NOMO-1 treated with dmso at 0.1 percent for 144 hours (cell line): ENCODE measurements around the gene MAPK8IP3.

Experiments used
- DNase-seq: peaks from one replicate; lab custom pipeline; 2025; ENCODE audit not compliant: unreplicated experiment; lab: John Stamatoyannopoulos, UW

Gene MAPK8IP3

GRCh38 chr16:1800701-1801100, 94.7 kb downstream of the MAPK8IP3 start:
- DNase-seq: no peak

- no peak for DNase-seq
Observed at GRCh38 chr16:1807626-1808025, 101.6 kb downstream of the MAPK8IP3 start.

- DNase-seq: no peak
Observed at GRCh38 chr16:1808691-1809090, 102.7 kb downstream of the MAPK8IP3 start.

- DNase-seq: no peak
Observed at GRCh38 chr16:1809281-1809801, 103.3 kb downstream of the MAPK8IP3 start.

GRCh38 chr16:1810106-1810505, 104.1 kb downstream of the MAPK8IP3 start:
- DNase-seq: no peak

- DNase-seq: no peak
Observed at GRCh38 chr16:1810536-1810935, 104.5 kb downstream of the MAPK8IP3 start.

GRCh38 chr16:1812732-1813163, 106.8 kb downstream of the MAPK8IP3 start:
- DNase-seq: no peak

- no peak for DNase-seq
Observed at GRCh38 chr16:1815461-1815860, 109.5 kb downstream of the MAPK8IP3 start.

GRCh38 chr16:1816396-1817275, 110.6 kb downstream of the MAPK8IP3 start:
- DNase-seq: no peak

GRCh38 chr16:1817276-1817589, 111.2 kb downstream of the MAPK8IP3 start:
- no peak for DNase-seq

- no peak for DNase-seq
Observed at GRCh38 chr16:1817716-1818115, 111.7 kb downstream of the MAPK8IP3 start.

- DNase-seq: no peak
Observed at GRCh38 chr16:1818204-1818872, 112.3 kb downstream of the MAPK8IP3 start.

- DNase-seq: no peak
Observed at GRCh38 chr16:1818873-1819525, 113.0 kb downstream of the MAPK8IP3 start.

- no peak for DNase-seq
Observed at GRCh38 chr16:1819611-1820010, 113.6 kb downstream of the MAPK8IP3 start.
